ENCODE measurements around the gene STK32C. TPM values are rescaled to one million over a fixed set of nuclear protein-coding genes. Genes with fewer than 3 reads are reported as not detected.
"Not testable (repeated sequence)": the region's sequence is repeated elsewhere in the genome, so short reads cannot be mapped to it uniquely, and the experiment has no call there.

The STK32C gene
- total RNA-seq, 2 donors from 2014 or later, result 2.6 to 3.7 TPM

GRCh38 chr10:132163278-132163765 lies 144.4 kb downstream of the STK32C start:
- peaks cover 0 to 25% of the 10 kb centered on the region in 2 donors for H3K4me1 ChIP-seq
- no peak for DNase-seq (ENCODE audit: low spot score)
- no peaks in the 10 kb centered on the region for H3K36me3 ChIP-seq
- H3K4me3 ChIP-seq, result no peak overlapping the region
- peak in 1 of 2 donors; percentile 32 for TF ChIP-seq CTCF (IDR thresholded peaks at IDR 0.05)
- H3K9me3 ChIP-seq, result no peaks in the 10 kb centered on the region
- H3K27ac ChIP-seq, result no peak overlapping the region
- no peaks in the 10 kb centered on the region for H3K27me3 ChIP-seq

GRCh38 chr10:132162590-132163277 lies 145.0 kb downstream of the STK32C start:
- Histone ChIP-seq H3K27ac (no peak overlapping the region), H3K36me3 (no peaks in the 10 kb centered on the region)
- TF ChIP-seq CTCF (IDR thresholded peaks at IDR 0.05), result no peak

GRCh38 chr10:132162021-132162531 lies 145.7 kb downstream of the STK32C start:
- Histone ChIP-seq H3K4me1 (peaks cover 0 to 25% of the 10 kb centered on the region in 2 donors), H3K27ac (no peak overlapping the region), H3K4me3 (no peak overlapping the region), H3K27me3 (no peaks in the 10 kb centered on the region), H3K9me3 (no peaks in the 10 kb centered on the region), H3K36me3 (no peaks in the 10 kb centered on the region)
- DNase-seq (ENCODE audit: low spot score), result no peak
- TF ChIP-seq CTCF (IDR thresholded peaks at IDR 0.05), result no peak

More at GRCh38 chr10:132162590-132163277, 145.0 kb downstream of the STK32C start:
- peaks cover 0 to 25% of the 10 kb centered on the region in 2 donors for H3K4me1 ChIP-seq
- no peaks in the 10 kb centered on the region for H3K27me3 ChIP-seq
- no peak overlapping the region for H3K4me3 ChIP-seq
- no peak for DNase-seq (ENCODE audit: low spot score)
- H3K9me3 ChIP-seq, result no peaks in the 10 kb centered on the region

- not testable (repeated sequence) for H3K36me3 ChIP-seq; H3K27ac ChIP-seq; H3K9me3 ChIP-seq; H3K4me3 ChIP-seq; H3K27me3 ChIP-seq; DNase-seq (ENCODE audit: low spot score)
- peaks cover 0 to 25% of the 10 kb centered on the region in 2 donors for H3K4me1 ChIP-seq
Measured at GRCh38 chr10:132160834-132161622, 146.7 kb downstream of the STK32C start.

- not testable (repeated sequence) for DNase-seq (ENCODE audit: low spot score); H3K27ac ChIP-seq; H3K9me3 ChIP-seq; H3K27me3 ChIP-seq; H3K4me3 ChIP-seq; H3K36me3 ChIP-seq
- peaks cover 0 to 25% of the 10 kb centered on the region in 2 donors for H3K4me1 ChIP-seq
Measured at GRCh38 chr10:132160231-132160630, 147.5 kb downstream of the STK32C start.

- not testable (repeated sequence) for H3K9me3 ChIP-seq; H3K27ac ChIP-seq; H3K27me3 ChIP-seq; DNase-seq (ENCODE audit: low spot score); H3K4me3 ChIP-seq; H3K36me3 ChIP-seq
- H3K4me1 ChIP-seq, result peaks cover 0 to 25% of the 10 kb centered on the region in 2 donors
Measured at GRCh38 chr10:132159302-132160230, 148.2 kb downstream of the STK32C start.
